Embryonic facial prominence (tissue), 1 donor: Measurements from ENCODE around the gene RNLS.

Experiments used
- DNase-seq: peaks from one replicate; pipeline ENCODE4 v3.0.0-alpha.2; 2016; ENCODE audit errors: extremely low spot score

Gene RNLS

GRCh38 chr10:88477343-88478085, 105.6 kb downstream of the RNLS start:
- no peak for DNase-seq

- DNase-seq = no peak
Measured at GRCh38 chr10:88474884-88475844, 108.0 kb downstream of the RNLS start.

GRCh38 chr10:88473989-88474883, 108.9 kb downstream of the RNLS start:
- DNase-seq = no peak

GRCh38 chr10:88472540-88472939, 110.6 kb downstream of the RNLS start:
- no peak for DNase-seq

GRCh38 chr10:88471899-88472298, 111.2 kb downstream of the RNLS start:
- no peak for DNase-seq

- no peak for DNase-seq
Measured at GRCh38 chr10:88467835-88468485, 115.2 kb downstream of the RNLS start.

- no peak for DNase-seq
Measured at GRCh38 chr10:88466786-88467185, 116.3 kb downstream of the RNLS start.

GRCh38 chr10:88465765-88466164, 117.4 kb downstream of the RNLS start:
- no peak for DNase-seq

GRCh38 chr10:88463811-88464210, 119.3 kb downstream of the RNLS start:
- no peak for DNase-seq

- no peak for DNase-seq
Measured at GRCh38 chr10:88461426-88461825, 121.7 kb downstream of the RNLS start.

- DNase-seq = no peak
Measured at GRCh38 chr10:88459530-88459929, 123.6 kb downstream of the RNLS start.

GRCh38 chr10:88458209-88458608, 124.9 kb downstream of the RNLS start:
- no peak for DNase-seq

GRCh38 chr10:88457660-88458059, 125.5 kb downstream of the RNLS start:
- no peak for DNase-seq

- no peak for DNase-seq
Measured at GRCh38 chr10:88456730-88457129, 126.4 kb downstream of the RNLS start.

- DNase-seq = no peak
Measured at GRCh38 chr10:88455831-88456230, 127.3 kb downstream of the RNLS start.

- DNase-seq = no peak
Measured at GRCh38 chr10:88450201-88450600, 132.9 kb downstream of the RNLS start.

GRCh38 chr10:88442716-88443115, 140.4 kb downstream of the RNLS start:
- DNase-seq = no peak

- no peak for DNase-seq
Measured at GRCh38 chr10:88440541-88440940, 142.6 kb downstream of the RNLS start.

GRCh38 chr10:88439932-88440331, 143.2 kb downstream of the RNLS start:
- no peak for DNase-seq

GRCh38 chr10:88437411-88437810, 145.7 kb downstream of the RNLS start:
- no peak for DNase-seq

- no peak for DNase-seq
Measured at GRCh38 chr10:88433565-88434186, 149.4 kb downstream of the RNLS start.
